Stimulated activated naive CD8-positive, alpha-beta T cell treated with anti-CD3 and anti-CD28 coated beads, Interleukin-15, Interleukin-2, amounts not matched to agents 100 U/mL and 50 U/mL, for 24 hours (primary cell): ENCODE measurements around the gene FAM169A.
"Not testable (repeated sequence)": the region's sequence is repeated elsewhere in the genome, so short reads cannot be mapped to it uniquely, and the experiment has no call there.

Source experiments
- ATAC-seq: fragments of 150-1000 bp; cut with Tn5 transposase; one replicate; pipeline ENCODE4 v1.10.0; 2021
- DNase-seq: peaks from one replicate; pipeline ENCODE4 v3.0.0; 2021

FAM169A gene, protein sequence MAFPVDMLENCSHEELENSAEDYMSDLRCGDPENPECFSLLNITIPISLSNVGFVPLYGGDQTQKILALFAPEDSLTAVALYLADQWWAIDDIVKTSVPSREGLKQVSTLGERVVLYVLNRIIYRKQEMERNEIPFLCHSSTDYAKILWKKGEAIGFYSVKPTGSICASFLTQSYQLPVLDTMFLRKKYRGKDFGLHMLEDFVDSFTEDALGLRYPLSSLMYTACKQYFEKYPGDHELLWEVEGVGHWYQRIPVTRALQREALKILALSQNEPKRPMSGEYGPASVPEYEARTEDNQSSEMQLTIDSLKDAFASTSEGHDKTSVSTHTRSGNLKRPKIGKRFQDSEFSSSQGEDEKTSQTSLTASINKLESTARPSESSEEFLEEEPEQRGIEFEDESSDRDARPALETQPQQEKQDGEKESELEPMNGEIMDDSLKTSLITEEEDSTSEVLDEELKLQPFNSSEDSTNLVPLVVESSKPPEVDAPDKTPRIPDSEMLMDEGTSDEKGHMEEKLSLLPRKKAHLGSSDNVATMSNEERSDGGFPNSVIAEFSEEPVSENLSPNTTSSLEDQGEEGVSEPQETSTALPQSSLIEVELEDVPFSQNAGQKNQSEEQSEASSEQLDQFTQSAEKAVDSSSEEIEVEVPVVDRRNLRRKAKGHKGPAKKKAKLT

DNA sequence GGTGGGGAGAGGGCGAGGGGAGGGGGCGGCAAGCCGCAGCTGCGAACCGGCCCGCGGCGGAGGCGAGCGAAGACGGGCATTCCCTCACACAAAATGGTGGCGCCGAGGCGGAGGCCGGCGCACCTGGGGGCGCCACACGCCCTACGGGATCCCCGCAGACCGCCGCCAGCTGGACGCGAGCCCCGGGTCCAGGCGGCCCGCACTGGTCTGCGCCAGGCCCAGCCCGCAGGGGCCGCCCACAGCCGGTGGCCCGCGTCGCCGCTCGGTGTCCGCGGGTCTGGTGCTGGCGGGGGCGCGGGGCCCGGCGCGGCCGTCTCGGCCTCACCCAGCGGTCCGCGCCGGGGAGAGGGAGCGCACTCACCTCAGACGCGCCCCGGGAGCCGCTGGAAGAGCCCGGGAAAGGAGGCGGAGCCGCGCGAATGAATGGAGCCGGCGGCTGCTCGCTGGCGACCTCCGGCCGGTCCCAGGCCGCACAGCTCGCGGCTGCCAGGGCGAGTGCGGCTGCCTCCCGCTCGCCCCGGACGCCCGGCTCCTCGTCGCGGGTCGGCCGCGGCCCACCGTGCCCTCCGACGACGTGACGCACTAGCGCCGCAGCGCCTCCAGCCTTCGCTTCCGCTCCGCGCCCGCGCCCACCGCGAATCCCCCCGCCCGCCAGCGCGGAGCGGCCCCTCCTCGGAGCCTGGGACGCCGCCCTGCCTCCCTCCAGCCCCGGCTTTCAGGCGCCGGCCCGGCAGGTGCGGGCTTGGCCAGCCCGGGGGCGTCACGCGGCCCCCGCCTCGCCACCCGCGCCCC is at the start of gene FAM169A:
Gene FAM169A, minus strand, starts transcription at position 584 of the 792 bp plus-strand sequence. CDS start 24,711 bp downstream, outside the sequence.
- ATAC-seq, result peak; percentile 76
- DNase-seq, result peak; percentile 57

DNA sequence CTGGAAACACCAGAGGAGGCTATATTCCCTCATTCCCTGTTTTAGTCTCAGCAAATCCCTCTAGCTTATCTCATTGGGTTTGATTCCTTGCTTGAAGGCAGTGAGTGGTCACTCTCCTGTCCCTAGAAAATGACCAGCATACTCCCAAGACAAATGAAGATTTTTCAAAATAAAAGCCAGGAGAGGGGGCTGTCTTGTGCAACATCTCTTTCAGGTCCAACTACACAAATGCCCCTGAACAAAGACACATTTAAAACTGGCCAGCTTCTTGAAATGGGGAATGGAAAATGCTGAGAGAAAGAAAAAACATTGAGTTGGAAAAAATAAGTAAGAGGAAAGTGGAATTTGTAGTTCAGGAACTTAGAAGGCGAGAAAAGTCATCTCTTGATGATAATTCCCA is 49.3 kb upstream of the FAM169A start:
- ATAC-seq (no peak), DNase-seq (no peak)

DNA sequence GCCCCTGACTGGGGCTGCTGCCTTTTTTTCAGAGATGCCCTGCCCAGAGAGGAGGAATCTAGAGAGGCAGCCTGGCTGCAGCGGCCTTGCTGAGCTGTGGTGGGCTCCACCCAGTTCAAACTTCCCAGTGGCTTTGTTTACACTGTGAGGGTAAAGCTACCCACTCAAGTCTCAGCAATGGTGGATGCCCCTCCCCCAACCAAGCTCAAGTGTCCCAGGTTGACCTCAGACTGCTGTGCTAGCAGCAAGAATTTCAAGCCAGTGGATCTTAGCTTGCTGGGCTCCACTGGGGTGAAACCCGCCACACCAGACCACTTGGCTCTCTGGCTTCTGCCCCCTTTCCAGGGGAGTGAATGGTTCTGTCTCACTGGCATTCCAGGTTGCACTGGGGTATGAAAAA is 45.2 kb upstream of the FAM169A start:
- not testable (repeated sequence) for ATAC-seq, DNase-seq

DNA sequence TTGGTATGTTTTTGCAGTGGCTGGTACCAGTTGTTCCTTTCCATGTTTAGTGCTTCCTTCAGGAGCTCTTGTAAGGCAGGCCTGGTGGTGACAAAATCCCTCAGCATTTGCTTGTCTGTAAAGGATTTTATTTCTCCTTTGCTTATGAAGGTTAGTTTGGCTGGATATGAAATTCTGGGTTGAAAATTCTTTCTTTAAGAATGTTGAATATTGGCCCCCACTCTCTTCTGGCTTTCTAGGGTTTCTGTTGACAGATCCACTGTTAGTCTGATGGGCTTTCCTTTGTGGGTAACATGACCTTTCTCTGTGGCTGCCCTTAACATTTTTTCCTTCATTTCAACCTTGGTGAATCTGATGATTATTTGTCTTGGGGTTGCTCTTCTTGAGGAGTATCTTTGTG is 43.7 kb upstream of the FAM169A start:
- ATAC-seq, result not testable (repeated sequence)

DNA sequence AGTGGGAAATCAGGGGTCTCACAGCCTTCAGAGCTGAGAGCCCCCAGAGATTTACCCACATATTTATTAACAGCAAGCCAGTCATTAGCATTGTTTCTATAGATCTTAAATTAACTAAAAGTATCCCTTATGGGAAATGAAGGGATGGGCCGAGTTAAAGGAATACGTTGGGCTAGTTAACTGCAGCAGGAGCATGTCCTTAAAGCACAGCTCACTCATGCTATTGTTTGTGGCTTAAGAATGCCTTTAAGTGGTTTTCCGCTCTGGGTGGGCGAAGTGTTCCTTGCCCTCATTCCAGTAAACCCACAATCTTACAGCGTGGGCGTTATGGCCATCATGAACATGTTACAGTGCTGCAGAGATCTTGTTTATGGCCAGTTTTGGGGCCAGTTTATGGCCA is 42.0 kb upstream of the FAM169A start:
- not testable (repeated sequence) for DNase-seq, ATAC-seq

More for the DNA sequence above, 43.7 kb upstream of the FAM169A start:
- DNase-seq, result not testable (repeated sequence)

DNA sequence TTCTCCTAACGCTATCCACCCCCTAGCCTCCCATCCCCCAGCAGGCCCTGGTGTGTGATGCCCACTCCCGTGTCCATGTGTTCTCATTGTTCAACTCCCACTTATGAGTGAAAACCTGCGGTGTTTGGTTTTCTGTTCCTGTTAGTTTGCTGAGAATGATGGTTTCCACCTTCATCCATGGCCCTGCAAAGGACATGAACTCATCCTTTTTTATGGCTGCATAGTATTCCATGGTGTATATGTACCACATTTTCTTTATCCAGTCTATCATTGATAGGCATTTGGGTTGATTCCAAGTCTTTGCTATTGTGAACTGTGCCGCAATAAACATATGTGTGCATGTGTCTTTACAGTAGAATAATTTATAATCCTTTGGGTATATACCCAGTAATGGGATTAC is 38.5 kb upstream of the FAM169A start:
- not testable (repeated sequence) for DNase-seq

DNA sequence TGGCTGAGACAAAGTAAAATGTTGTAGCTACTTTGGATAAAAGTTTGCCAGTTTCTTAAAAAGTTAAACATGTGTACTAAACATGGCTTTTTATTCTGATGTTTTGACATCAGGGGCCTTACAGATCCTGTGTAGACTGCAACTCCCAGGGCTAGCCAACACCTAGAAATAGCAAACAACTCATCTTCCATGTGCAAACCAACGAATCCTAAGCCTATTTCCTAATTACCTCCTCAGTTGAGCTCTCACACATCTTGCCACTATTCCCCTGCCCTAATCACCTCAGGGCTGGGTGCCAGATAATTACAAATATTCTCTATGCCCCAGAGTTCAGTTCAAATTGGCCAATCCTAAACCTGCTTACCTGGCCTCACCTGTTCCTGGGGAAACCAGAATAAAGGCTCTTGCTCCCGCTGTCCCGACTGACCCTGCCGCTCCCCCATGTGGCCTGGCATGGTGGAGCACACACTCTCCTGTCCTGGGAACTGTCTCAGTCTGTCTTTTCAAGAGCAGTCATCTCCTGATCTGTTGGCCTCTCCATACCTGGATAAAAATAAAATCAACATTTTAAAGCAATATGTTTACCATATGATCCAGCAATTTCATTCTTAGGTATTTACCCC is 37.1 kb upstream of the FAM169A start:
- peak; percentile 57 for ATAC-seq
- peak; percentile 17 for DNase-seq

More for the DNA sequence above, 38.5 kb upstream of the FAM169A start:
- ATAC-seq, result not testable (repeated sequence)

DNA sequence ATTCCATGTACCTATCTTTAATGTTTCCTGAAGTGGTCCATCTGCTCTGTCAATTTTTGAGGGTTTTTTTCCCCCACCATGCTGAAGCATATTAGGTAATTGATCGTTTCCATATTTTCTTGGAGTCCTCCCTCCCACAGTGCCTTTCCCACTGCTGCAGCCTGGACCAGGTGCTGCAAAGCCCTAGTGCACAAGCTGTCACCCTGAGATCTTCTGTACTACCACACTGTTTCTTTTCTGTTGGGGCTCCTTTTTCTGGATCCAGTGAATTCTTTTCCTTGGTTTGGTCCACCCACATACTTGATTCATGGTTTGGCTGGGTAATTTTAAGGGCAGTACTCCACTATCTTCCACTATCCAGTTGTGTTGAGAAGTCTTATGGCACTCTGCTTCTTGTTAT is 30.9 kb upstream of the FAM169A start:
- ATAC-seq (no peak), DNase-seq (no peak)

DNA sequence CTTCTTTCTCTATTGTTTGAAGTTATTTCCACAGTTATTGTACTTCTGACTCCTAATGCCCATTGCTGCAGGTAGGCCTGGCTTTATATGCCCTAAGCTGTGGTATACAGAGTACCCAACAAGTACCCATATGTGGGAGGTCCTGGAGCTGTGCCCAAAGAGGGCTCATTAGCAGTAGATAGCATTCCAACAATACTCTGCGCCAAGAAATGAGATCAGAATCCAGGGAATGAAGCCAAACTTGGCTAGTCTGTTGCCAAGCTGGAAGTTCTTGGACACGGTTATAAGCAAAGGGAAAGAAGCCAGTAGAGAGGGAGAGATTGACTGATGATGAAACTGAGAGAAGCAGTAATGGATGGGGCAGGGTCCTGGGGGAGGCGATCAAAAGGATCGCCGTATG is 29.7 kb upstream of the FAM169A start:
- no peak for ATAC-seq
- no peak for DNase-seq

DNA sequence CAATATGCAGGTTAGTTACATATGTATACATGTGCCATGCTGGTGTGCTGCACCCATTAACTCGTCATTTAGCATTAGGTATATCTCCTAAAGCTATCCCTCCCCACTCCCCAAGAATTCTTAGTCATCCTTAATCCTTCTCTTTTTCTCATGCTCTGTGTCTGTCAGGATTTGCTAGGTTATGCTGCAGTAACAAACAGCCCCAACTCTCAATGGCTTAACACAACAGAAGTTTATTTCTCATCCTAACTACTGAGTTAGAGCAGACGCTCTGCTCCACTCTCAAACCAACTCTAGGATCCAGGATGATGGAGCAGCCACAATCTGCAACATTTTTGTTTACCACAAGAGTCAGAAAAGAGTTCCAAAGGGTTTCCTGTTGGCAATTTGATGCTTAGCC is 28.2 kb upstream of the FAM169A start:
- ATAC-seq, result no peak
- no peak for DNase-seq

DNA sequence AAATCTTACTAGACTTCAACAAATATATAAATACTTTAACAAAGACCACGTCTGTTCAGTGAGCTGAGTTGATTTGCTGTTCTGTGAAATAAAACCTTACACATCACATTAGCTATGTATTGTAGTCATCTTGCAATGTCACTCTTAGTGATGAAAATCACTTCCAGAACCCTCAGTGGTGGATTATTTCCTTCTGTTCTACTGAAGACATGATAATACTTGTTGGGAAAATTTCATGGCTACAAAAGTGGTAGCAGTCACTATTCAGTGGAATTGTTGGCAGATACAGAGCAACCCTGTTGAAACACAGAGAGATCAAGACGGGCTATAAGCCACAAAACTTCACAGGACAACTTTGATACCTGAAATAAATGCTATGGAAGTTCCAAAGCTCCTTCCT is 26.7 kb upstream of the FAM169A start:
- no peak for ATAC-seq
- DNase-seq, result no peak

DNA sequence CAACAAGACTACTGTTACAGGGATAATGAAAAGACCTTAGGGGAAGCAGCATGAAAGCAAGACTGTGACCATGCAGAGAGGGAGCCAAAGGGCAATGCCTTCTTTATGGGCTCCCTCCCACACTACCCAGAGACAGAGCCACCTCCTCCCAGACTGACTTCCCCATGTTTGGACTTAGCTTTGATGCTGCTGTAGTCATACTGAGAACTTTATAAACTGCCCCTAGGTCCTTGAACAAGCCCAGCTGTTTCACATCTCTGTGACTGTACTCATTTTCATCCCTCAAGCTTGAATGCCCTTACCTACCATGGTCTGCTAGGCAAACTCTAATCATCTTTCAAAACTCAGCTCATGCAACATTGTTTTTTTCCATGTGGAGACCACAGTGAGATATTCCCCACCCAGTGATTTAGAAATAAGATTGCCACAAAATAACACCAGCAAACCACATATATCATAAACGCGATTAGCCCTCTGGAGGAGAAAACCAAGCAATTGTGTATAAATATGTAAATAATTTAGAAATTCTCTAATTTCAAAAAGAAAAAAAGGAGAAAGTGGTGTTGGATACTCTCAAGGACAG is 23.4 kb upstream of the FAM169A start:
- ATAC-seq (peak; percentile 52), DNase-seq (no peak)

DNA sequence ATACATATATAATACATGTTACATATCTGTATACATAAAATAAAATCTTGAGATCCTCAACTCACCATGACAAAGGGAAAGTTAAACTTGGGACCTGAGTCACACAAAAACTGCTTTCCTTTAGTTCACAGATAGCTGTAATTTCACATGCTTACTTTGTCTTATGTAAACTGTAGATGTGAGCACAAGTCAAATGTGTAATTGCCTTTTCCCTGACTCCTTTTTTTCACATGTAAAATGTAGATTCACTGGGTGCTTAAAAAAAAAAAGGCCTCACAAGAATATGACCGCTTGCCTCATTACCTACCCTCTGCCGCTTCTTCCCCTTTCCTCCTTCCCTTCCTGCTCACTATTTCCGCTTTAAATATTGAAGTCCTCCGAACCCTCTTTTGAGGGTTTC is 21.9 kb upstream of the FAM169A start:
- no peak for ATAC-seq
- no peak for DNase-seq

DNA sequence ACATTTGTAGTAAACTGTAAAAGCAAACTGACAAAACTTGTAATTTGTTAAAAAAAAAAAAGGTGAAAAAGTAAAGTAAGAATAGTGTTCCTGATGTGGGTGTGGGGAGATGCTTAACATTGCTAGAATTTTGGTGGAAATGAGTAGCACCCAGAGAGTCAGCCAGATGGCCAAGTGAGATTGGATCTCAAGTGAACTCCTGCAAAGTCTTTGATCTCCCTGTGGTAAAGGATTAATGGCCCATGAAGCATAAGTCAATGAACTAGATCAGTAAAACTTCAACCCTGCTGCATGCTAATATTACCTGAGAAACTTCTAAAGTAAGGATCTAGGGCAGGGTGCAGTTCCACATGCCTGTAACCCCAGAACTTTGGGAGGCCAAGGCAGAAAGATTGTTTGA is 19.0 kb upstream of the FAM169A start:
- DNase-seq, result no peak

DNA sequence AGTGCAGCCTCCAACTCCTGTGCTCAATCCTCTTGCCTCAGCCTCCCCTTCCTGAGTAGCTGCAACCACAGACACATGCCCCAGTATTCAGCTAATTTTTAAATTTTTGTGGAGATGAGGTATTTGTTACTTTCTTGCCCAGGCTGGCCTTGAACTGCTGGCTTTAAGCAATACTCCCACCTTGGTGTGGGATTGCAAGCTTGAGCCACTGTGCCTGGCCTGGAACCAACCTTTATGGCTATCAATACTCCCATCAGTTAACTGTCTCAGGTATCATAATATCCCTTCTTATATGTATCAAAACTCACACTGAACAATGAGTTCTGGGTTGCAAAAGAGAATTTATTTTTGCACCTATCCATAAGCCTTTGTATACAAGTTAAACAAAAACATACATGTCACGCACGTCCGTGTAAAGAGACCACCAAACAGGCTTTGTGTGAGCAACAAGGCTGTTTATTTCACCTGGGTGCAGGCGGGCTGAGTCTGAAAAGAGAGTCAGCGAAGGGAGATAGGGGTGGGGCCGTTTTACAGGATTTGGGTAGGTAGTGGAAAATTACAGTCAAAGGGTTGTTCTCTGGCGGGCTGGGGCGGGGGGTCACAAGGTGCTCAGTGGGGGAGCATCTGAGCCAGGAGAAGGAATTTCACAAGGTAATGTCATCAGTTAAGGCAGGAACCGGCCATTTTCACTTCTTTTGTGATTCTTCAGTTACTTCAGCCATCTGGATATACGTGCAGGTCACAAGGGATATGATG is 16.4 kb upstream of the FAM169A start:
- not testable (repeated sequence) for ATAC-seq, DNase-seq

More for the DNA sequence above, 19.0 kb upstream of the FAM169A start:
- ATAC-seq, result no peak

DNA sequence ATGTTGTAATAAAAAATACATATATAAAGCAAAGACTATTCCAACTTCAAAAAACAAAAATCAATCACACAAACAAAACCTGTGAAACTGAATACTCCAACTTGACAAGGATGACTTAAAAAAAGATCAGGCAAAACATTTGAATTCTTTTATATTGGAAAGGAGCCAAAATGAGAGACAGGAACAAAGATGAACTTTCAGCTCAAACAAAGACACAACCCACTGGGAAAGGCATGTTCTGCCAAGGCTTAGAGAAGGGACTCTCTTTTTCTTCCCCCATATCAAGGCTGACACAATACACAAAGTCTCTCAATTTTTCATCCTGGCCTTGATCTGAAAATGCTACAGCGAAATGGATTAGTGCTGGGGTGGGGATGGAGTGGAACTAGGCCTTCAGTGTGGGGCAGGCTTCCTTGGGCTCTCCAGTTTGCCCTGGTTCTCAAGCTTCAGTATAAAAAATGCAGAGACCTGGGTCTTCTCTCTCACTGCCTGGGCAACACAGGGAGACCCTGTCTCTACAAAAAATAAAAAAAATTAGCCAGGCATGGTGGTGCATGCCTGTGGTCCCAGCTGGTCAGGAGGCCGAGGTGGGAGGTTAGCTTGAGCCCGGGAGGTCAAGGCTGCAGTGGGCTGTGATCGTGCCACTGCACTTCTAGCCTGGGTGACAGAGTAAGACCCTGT is 11.6 kb upstream of the FAM169A start:
- DNase-seq (no peak), ATAC-seq (no peak)

DNA sequence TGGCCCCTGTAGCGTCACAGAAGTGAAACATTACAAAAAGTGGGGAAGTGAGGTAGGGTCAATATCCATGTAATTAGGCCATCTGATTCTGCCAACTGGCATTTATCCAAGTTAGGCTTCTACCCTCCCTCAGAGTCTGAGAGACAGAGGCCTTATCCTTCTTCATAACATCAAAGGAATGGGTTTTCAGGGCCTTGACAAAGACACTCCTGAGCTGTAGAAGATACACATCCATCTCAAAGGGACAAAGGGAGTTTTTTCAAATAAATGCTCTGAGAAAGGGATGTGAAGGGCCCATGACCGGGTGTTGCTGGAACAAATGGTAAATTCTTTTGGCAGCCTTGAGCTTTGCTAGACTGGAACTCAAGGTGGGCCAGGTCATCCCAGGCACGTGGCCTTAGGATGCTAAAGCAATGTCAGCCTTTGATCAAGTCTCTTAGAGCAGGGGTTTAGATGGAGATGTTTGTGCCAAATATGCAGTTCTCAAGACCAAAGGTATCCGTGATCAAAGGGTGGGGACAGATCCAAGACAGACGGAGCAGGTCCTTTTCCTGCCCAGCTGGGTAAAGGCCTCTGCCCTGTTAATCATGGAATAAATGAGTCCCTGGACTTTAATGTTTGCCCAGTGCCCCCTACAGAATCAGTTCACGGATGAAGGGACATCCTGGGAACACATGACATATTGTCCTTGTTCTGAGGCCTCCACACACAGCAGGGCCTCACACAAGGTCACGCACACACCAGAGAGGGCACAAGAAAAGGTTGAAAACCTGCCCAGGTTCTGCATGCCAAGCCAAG is 10.0 kb upstream of the FAM169A start:
- DNase-seq, result no peak
- ATAC-seq, result no peak

DNA sequence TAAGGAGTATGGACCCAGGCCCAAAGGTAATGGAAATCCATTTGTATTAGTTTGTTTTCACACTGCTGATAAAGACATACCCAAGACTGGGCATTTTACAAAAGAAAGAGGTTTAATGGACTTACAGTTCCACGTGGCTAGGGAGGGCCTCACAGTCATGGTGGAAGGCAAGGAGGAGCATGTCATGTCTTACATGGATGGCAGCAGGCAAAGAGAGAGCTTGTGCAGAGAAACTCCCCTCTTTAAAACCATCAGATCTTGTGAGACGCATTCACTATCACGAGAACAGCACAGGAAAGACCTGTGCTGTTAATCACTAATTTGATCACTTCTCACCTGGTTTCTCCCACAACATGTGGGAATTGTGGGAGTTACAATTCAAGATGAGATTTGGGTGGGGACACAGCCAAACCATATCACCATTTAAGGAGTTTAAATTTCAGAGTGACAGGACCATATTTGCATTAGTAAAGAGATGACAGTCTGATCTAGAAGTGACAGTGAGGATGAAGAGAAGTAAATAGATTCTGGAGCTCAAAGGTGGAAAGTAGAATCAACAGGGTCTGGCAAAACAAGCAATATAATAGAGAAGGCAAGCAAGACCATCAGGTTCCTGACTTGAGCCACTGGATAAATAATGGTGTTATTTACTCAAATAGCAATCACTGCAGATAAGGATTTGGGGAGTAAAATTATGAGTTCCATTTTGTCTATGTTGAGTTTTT is 7.5 kb upstream of the FAM169A start:
- DNase-seq (no peak), ATAC-seq (no peak)
